Measurements from ENCODE around the gene TKT. TPM values are rescaled to one million over a fixed set of nuclear protein-coding genes. Genes with fewer than 3 reads are reported as not detected.

TKT gene
- total and polyA plus RNA-seq, 8 donors = 84.9 to 385 (median 140) TPM

GRCh38 chr3:53191836-53192480 lies 63.9 kb downstream of the TKT start:
- TF ChIP-seq EP300 (IDR thresholded peaks at IDR 0.05) (no peak), POLR2AphosphoS5 (IDR thresholded peaks at IDR 0.05) (no peak), POLR2A (IDR thresholded peaks at IDR 0.05) (no peak), CTCF (IDR thresholded peaks at IDR 0.05) (no peak)
- peak overlapping the region in 1 of 5 donors; percentile 24 for H3K27ac ChIP-seq
- no peaks in the 10 kb centered on the region for H3K9me3 ChIP-seq
- intact Hi-C loops (cut with DNase I; ENCODE audit: low total_unique reads) = no loop called here
- peaks cover 16 to 42% (median 25%) of the 10 kb centered on the region in 4 donors for H3K4me1 ChIP-seq
- no peaks in the 10 kb centered on the region for H3K27me3 ChIP-seq
- WGBS, 5 donors = 72 to 85% (median 83%) methylated on average over 10 to 16 of the region's 16 CpGs
- DNase-seq = no peak
- no peak overlapping the region for H3K4me3 ChIP-seq
- peaks cover 33 to 71% (median 61%) of the 10 kb centered on the region in 4 donors for H3K36me3 ChIP-seq

GRCh38 chr3:53190659-53191058 lies 65.2 kb downstream of the TKT start:
- intact Hi-C loops (cut with DNase I; ENCODE audit: low total_unique reads) = no loop called here
- TF ChIP-seq POLR2A (IDR thresholded peaks at IDR 0.05) = no peak
- no peak for TF ChIP-seq CTCF (IDR thresholded peaks at IDR 0.05)
- no peak for TF ChIP-seq EP300 (IDR thresholded peaks at IDR 0.05)
- TF ChIP-seq POLR2AphosphoS5 (IDR thresholded peaks at IDR 0.05) = no peak
- Histone ChIP-seq H3K4me1 (peaks cover 12 to 30% (median 20%) of the 10 kb centered on the region in 4 donors), H3K4me3 (no peak overlapping the region), H3K27ac (no peak overlapping the region), H3K9me3 (no peaks in the 10 kb centered on the region), H3K27me3 (no peaks in the 10 kb centered on the region), H3K36me3 (peaks cover 46 to 84% (median 74%) of the 10 kb centered on the region in 4 donors)
- WGBS, 5 donors = 83 to 92% (median 88%) methylated on average over 3 of the region's 3 CpGs
- no peak for DNase-seq

- Histone ChIP-seq H3K36me3 (peaks cover 51 to 98% (median 88%) of the 10 kb centered on the region in 4 donors), H3K4me1 (peaks cover 5 to 16% (median 12%) of the 10 kb centered on the region in 4 donors), H3K27me3 (no peaks in the 10 kb centered on the region), H3K27ac (no peak overlapping the region), H3K4me3 (no peak overlapping the region), H3K9me3 (no peaks in the 10 kb centered on the region)
- TF ChIP-seq EP300 (IDR thresholded peaks at IDR 0.05) = no peak
- no peak for TF ChIP-seq POLR2A (IDR thresholded peaks at IDR 0.05)
- TF ChIP-seq CTCF (IDR thresholded peaks at IDR 0.05) = no peak
- TF ChIP-seq POLR2AphosphoS5 (IDR thresholded peaks at IDR 0.05) = no peak
- no peak for DNase-seq
- 91 to 100% (median 93%) methylated on average over 2 to 3 of the region's 3 CpGs for WGBS, 5 donors
- intact Hi-C loops (cut with DNase I; ENCODE audit: low total_unique reads) = no loop called here
These were observed 66.5 kb downstream of the TKT start for GRCh38 chr3:53189276-53189675.

- no peak for TF ChIP-seq CTCF (IDR thresholded peaks at IDR 0.05)
- no peak for TF ChIP-seq POLR2AphosphoS5 (IDR thresholded peaks at IDR 0.05)
- no peak for TF ChIP-seq POLR2A (IDR thresholded peaks at IDR 0.05)
- TF ChIP-seq EP300 (IDR thresholded peaks at IDR 0.05) = no peak
- no peaks in the 10 kb centered on the region for H3K9me3 ChIP-seq
- intact Hi-C loops (cut with DNase I; ENCODE audit: low total_unique reads) = no loop called here
- 95 to 97% (median 95%) methylated on average over 9 to 13 of the region's 13 CpGs for WGBS, 5 donors
- peaks cover 4 to 10% (median 9%) of the 10 kb centered on the region in 4 donors for H3K4me1 ChIP-seq
- DNase-seq = no peak
- H3K27ac ChIP-seq = no peak overlapping the region
- peaks cover 56 to 100% (median 91%) of the 10 kb centered on the region in 4 donors for H3K36me3 ChIP-seq
- H3K27me3 ChIP-seq = no peaks in the 10 kb centered on the region
- H3K4me3 ChIP-seq = no peak overlapping the region
These were observed 67.1 kb downstream of the TKT start for GRCh38 chr3:53188720-53189119.

All from stomach (tissue), 9 donors.